Stimulated activated naive CD8-positive, alpha-beta T cell treated with anti-CD3 and anti-CD28 coated beads, Interleukin-15, Interleukin-2, amounts not matched to agents 100 ng/mL and 50 ng/mL, for 24 hours (primary cell): ENCODE measurements around the gene MAGT1.

Experiments
- H3K27ac Mint-ChIP-seq: one replicate; pipeline ENCODE4 v1.8.0; 2021; ENCODE audit warnings: mild to moderate bottlenecking, mixed read lengths
- H3K27me3 Mint-ChIP-seq: one replicate; pipeline ENCODE4 v1.8.0; 2021; ENCODE audit warnings: mixed read lengths
- H3K36me3 Mint-ChIP-seq: one replicate; pipeline ENCODE4 v1.8.0; 2021; ENCODE audit warnings: low read depth, mixed read lengths
- H3K4me1 Mint-ChIP-seq: one replicate; pipeline ENCODE4 v1.8.0; 2021; ENCODE audit warnings: low read depth, mixed read lengths
- H3K4me3 Mint-ChIP-seq: one replicate; pipeline ENCODE4 v1.8.0; 2021; ENCODE audit warnings: mild to moderate bottlenecking, mixed read lengths
- H3K9me3 Mint-ChIP-seq: one replicate; pipeline ENCODE4 v1.8.0; 2021; ENCODE audit warnings: mixed read lengths

MAGT1 gene

DNA sequence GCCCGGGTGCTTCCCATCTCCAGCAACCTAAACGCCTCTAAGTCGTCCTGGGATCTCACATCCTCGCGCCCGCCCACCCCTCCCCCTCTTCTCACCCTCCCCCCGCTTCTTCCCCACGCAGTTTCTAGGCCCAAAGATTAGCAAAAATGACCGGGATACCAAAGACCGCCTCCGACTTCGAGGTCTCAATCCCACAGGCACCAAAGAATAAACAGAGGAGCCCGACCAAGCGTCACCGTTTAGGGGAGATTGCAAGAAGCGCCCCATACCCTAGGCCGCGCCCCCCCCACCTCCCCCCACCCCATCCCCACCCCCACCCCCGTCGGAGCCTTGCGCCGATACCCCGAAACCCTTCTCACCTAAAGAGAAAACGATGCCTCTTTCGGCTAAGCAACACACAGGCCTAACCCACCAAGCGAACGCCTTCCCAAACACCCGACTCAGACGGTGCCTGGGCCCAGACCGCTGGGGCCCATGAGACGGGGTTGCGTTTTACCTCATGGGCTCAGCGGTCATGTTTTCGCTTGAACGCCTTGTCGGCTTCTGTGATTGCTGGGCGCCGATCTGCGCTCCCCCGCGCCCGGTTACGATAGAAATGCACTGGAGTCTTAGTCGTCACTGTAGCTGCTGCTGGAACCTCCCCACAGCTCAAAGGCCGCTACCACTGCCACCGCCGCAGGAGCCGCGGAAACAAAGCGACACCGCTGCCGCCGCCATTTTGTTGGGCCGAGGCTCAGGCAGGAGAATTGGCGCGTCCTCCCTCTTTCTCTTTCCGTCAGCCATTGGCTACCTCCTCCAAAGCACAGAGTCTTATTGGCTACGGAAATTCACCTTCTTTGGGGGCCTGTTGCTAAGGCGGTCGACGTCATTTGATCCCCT, 109.5 kb downstream of the MAGT1 start, which contains the start of gene ATRX:
Gene ATRX, minus strand, starts transcription at position 731 of the 879 bp plus-strand sequence. Its CDS starts 215 bp downstream, at position 516.
- Mint-ChIP-seq H3K27me3 (no peaks in the 10 kb centered on the region), H3K27ac (peak within 1 kb of the TSS; percentile 99), H3K4me3 (peak within 1 kb of the TSS; percentile 98), H3K36me3 (no peaks in the 10 kb centered on the region), H3K4me1 (peaks cover 37% of the 10 kb centered on the region), H3K9me3 (no peaks in the 10 kb centered on the region)

DNA sequence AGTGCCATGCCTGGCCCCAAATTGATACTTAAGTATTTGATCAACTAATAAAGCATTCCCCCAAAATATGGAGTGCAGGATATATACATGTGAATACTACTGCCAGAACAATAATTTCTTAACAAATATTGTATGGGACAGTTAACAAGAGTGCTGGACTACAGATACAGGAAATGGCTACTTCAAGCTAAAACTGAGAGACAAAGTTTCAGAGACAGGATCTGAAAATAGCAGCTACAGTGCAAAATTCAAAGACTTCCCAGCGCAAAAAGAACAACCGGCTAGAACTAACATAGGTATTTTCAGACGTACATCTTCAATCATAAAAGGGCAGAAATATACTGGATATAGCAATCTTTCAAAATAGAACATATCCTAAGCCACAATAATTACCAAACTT, 115.5 kb downstream of the MAGT1 start:
- Mint-ChIP-seq H3K9me3 (no peaks in the 10 kb centered on the region), H3K4me1 (peaks cover 51% of the 10 kb centered on the region), H3K36me3 (peaks cover 9% of the 10 kb centered on the region), H3K27me3 (no peaks in the 10 kb centered on the region), H3K27ac (peak overlapping the region; percentile 61), H3K4me3 (no peak overlapping the region)

DNA sequence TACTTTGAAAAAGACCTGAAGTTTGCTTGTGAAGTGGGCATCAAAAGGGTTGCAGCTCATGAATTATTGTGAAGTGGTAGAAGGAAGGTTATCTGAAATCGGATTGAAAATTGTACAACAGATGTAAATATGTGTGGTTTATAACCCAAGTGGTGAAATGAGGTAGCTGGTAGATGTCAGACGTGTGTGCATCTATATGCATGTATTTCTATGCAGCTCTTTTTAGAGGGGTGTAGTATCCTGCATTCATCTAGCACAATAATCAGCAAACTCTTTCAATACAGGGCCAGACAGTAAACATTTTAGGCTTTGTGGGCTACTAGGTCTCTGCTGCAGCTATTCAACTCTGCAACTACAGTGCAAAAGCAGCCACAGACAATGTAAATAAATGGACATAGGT, 118.6 kb downstream of the MAGT1 start:
- Mint-ChIP-seq H3K4me3 (no peak overlapping the region), H3K27ac (no peak overlapping the region), H3K27me3 (no peaks in the 10 kb centered on the region), H3K4me1 (peaks cover 37% of the 10 kb centered on the region), H3K36me3 (peaks cover 14% of the 10 kb centered on the region), H3K9me3 (no peaks in the 10 kb centered on the region)
